Activated CD8-positive, alpha-beta memory T cell treated with anti-CD3 and anti-CD28 coated beads for 48 hours (primary cell): ENCODE measurements around the gene NPHS1.
A peak's percentile ranks its signal among the peaks of the same experiment; 100 is the strongest.
"Not testable (repeated sequence)": the region's sequence is repeated elsewhere in the genome, so short reads cannot be mapped to it uniquely, and the experiment has no call there.

Source experiments
- DNase-seq, 3 experiments: peaks; one replicate each; pipeline ENCODE4 v3.0.0-alpha.2; 2020; ENCODE audit warnings: low read depth in 2 of 3, low spot score in 2 of 3

NPHS1 gene

DNA sequence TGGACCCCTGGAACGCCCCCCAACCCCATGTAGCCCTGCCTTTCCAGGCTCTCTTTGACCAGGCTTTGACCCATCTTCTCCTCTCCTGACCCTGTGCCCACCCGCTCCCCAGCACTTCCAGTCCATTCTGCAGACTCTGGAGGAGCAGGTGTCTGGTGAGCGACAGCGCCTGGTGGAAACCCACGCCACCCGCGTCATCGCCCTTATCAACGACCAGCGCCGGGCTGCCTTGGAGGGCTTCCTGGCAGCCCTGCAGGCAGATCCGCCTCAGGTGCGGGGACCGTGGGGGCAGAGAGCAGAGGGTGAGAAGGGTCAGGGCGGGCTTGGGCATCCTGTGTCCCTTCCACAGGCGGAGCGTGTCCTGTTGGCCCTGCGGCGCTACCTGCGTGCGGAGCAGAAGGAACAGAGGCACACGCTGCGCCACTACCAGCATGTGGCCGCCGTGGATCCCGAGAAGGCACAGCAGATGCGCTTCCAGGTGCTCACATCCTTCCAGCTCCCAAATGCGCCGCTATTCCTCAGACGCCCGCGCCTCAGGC, 22.2 kb upstream of the NPHS1 start:
- DNase-seq = no peak

DNA sequence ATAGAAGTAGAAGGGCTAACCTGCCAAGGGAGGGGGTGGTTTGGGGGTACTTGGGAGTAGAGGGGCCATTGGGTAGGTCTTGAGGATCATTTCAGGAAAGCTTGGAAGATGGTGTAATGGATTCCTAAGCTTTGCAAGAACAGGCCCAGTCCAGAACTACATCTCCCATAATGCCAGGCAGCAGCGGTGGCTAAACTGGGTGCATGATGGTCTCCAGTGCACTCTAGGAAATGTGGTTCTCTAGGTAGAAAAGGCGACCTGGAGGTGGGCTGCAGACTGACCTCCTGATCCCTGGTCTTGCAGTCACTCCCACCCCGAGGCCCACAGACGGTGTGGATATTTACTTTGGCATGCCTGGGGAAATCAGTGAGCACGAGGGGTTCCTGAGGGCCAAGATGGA, 19.9 kb upstream of the NPHS1 start:
- DNase-seq = no peak

DNA sequence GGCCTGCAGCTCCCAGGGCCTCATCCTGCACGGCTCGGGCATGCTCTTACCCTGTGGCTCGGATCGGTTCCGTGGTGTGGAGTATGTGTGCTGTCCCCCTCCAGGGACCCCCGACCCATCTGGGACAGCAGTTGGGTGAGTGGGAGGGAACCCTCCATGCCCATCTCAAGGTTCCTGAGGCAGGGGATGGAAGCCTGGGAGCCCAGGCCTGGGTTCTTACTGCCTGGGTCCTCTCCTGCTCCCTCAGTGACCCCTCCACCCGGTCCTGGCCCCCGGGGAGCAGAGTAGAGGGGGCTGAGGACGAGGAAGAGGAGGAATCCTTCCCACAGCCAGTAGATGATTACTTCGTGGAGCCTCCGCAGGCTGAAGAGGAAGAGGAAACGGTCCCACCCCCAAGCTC, 19.3 kb upstream of the NPHS1 start:
- no peak for DNase-seq

DNA sequence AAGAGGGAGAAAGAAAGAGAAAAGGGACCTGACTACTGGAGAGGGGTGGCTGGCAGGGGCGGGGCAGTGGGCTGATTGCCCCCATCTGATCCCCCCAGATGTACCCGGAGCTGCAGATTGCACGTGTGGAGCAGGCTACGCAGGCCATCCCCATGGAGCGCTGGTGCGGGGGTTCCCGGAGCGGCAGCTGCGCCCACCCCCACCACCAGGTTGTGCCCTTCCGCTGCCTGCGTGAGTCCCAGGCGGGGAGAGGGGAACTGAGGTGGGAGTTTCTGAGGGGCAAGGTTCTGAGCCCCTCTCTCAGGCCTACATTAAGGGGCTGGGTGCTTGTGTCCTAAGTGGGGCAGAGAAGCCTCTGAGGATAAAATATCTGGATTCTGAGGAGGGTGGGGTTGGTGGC, 18.5 kb upstream of the NPHS1 start:
- no peak for DNase-seq

DNA sequence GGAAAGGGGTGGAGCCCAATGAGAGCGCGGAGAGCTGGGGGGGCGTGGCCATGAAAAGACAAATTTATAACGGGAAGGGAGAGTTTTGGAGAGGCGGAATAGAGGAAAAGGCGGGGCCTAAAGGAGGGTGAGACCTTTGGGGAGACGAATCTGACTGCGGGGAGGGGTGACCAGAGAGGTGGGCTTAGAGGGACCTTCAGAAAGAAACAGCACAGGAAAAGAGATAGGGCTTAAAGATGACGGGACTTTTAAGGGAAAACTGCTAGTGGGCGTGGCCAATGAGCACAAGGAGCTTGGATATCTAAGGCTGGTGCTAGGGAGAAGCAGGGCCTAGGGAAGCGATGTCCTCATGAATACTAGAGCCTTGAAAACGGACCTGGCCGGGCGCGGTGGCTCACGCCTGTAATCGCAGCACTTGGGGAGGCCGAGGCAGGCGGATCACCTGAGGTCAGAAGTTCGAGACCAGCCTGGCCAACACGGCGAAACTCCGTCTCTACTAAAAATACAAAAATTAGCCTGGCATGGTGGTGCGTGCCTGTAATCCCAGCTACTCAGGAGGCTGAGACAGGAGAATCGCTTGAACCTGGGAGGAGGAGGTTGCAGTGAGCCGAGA, 17.9 kb upstream of the NPHS1 start:
- DNase-seq = not testable (repeated sequence)

DNA sequence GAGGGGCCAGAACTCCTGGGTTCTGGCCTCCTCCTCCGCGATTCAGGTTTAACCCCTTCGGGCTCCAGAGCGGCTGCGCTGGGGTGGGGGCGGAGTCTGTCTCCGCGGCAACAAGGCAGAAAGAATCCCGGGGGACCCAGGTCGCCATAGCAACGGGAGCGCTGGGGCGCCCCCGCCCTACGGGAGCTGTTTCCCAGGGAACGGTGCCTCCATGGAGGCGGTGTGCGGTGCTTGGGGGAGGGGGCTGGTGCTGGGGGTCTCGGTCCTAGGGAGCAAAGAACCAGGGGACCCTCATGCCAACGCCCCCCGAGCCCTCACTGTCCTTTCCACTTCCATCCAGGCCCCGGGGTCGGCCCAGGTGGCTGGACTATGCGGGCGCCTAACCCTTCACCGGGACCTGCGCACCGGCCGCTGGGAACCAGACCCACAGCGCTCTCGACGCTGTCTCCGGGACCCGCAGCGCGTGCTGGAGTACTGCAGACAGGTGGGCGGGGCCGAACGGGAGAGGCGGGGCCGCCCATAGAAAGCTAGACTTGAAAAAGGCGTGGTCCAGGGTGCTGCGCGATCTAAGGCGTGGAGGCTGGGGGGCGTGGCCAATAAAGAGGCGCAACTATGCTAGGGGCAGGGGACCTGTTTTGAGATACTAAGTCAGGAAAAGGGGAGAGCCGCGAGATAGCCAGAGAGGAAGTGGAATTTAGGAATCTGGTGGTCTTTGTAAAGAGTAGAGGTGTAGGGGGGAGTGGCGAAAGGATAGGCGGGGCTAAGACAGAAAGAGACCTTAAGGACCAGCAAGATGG, 17.2 kb upstream of the NPHS1 start:
- DNase-seq = peak; percentile 54 to 70 (median 67)

DNA sequence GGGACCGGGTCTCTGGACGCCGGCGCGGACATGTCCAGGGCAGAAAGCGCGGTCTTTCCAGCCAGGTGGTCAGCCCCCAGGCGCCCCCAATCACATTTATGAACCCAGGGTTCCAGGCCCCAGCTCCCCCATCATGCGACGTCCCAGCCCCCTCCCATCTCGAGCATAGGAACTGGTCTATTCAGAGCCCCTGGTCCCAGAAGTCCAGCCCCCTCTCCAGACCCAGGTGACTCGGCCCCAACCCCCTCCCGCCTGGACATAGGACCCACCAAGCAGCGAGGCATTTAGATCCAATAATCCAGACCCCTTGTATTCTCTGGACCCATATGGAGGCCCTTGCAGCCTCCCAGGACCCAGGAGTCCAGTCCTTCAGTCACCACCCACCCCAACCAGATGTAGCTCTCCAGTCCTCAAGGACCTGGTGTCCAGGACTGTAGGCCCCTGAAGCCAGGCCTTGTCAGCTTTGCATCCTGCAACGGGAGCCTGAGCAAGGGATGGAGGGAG, 16.6 kb upstream of the NPHS1 start:
- DNase-seq = no peak

DNA sequence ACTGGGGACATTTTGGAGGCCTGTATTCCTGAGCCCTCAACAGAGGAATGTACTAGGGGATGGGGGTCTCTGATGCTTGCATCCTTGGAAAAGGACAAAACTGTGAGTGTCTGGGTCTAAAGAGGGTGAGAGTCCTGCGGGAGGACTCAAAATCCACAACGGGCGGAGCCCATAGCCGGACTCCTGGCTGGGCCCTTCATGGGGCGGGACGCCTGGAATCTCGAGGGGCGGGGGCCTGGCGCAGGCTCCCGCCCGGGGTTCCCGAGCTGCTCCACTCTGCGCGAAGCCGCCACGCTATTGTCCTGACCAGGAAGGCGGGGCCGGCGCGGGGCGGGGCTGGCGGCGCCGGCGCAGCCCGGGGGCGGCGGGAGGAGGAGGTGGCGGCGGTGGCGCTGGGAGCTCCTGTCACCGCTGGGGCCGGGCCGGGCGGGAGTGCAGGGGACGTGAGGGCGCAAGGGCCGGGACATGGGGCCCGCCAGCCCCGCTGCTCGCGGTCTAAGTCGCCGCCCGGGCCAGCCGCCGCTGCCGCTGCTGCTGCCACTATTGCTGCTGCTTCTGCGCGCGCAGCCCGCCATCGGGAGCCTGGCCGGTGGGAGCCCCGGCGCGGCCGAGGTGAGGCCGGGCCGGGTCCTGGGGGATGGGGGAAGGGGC, 16.0 kb upstream of the NPHS1 start, which contains the start of gene APLP1:
TSS of gene APLP1 (plus strand) at position 403 of the 651 bp plus-strand sequence. CDS start at position 466, 63 bp downstream.
- peak; percentile 30 to 54 (median 45) for DNase-seq

DNA sequence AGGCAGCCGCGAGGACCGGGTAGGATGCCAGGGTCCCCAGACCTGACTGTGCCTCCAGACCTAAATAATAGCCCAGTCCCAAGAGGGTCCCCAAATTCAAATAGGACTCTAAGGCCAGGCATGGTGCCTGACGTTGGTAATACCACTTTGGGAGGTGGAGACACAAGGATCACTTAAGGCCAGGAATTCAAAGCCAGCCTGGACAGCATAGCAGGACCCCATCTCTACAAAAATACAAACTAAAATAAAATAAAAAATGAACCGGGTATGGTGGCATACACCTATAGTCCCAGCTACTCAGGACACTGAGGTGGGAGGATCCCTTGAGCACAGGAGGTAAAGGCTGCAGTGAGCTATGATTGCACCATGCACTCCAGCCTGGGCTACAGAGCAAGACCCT, 10.7 kb upstream of the NPHS1 start:
- no peak for DNase-seq

DNA sequence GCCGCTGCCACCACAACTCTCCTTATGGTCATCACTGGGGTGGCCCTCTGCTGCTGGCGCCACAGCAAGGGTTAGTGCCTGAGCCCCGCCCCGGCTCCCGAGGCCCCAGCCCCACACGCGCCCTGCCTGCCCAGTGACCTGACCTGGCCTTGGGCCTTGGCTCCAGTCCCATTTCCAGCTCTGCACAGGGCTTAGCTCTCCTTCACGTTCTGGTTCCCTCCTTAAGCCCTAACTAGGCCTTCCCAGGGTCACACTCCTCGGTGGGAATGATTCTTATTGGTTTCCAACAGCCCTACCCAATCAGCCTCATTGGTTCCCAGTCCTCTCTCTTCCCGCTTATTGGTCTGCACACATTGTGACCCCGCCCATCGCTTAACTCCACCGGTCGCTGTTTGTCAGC, 10.2 kb upstream of the NPHS1 start:
- DNase-seq = no peak

DNA sequence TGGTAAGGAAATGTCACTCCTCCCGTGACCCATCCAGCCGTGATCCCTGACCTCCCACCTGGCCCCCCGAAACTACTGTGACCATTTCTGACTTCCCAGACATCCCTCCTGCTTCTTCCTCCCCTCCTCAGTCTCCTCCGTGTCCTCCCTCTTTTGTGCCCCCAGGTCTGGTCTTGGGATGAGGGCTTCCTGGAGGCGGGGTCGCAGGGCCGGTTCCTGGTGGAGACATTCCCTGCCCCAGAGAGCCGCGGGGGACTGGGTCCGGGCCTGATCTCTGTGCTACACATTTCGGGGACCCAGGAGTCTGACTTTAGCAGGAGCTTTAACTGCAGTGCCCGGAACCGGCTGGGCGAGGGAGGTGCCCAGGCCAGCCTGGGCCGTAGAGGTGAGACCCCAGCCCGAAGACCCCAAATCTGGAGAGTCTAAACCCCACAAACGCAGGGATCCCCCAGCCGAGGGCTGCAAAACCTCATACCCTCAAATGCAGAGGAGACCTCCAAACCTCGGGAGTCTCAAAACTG, 9.4 kb upstream of the NPHS1 start:
- no peak for DNase-seq

DNA sequence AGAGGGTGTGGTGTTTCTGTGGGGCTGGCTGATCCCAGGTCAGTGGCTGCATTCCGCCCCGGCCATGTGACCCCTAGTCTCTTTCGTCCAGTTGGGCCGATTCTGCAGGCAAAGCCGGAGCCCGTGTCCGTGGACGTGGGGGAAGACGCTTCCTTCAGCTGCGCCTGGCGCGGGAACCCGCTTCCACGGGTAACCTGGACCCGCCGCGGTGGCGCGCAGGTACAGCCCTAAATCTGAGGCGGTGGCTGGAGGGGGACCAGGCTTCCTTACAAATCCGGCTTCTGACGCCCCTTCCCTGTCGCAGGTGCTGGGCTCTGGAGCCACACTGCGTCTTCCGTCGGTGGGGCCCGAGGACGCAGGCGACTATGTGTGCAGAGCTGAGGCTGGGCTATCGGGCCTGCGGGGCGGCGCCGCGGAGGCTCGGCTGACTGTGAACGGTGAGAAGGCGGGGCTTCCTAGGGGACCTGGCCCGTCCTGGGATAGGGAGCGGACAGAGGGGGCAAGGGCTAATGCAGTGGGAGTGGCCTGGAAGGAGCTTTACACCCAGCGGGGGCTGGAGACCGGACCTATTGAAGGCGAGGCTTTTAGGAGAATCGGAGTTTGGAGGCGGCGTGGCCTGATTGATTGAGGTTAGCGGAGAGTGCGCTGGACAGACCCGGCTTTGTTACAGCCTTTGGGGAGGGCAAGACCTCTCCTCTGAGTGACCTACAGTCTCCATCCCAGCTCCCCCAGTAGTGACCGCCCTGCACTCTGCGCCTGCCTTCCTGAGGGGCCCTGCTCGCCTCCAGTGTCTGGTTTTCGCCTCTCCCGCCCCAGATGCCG, 8.7 kb upstream of the NPHS1 start:
- DNase-seq = no peak

DNA sequence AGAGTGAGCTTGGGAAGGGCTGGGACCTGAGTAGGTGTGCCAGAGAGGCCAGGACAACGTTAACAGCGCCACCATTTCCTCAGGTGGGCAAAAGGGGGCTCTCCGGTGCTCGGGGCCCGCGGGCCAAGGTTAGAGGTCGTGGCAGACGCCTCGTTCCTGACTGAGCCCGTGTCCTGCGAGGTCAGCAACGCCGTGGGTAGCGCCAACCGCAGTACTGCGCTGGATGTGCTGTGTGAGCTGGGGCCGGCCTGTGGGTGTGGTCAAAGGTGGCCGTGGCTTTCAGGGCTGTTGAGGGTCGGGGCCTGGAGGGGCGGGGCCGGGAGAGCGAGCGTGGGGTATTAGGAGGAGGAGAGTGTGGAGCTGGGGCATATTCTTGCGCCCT, 8.1 kb upstream of the NPHS1 start:
- DNase-seq = no peak

DNA sequence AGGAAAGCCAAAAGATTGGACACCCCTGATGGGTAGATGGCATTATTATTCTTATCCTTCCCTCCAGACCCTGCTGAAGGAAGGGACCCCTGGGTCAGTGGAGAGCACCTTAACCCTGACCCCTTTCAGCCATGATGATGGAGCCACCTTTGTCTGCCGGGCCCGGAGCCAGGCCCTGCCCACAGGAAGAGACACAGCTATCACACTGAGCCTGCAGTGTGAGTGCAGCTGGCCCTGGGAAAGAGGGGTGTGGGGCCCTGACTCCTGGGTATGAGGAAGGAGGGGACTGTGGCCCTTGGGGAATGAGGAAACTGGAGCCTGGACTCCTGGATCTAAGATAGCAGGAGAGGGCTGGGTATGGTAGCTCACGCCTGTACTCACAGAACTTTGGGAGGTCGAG, 7.1 kb upstream of the NPHS1 start:
- no peak for DNase-seq

DNA sequence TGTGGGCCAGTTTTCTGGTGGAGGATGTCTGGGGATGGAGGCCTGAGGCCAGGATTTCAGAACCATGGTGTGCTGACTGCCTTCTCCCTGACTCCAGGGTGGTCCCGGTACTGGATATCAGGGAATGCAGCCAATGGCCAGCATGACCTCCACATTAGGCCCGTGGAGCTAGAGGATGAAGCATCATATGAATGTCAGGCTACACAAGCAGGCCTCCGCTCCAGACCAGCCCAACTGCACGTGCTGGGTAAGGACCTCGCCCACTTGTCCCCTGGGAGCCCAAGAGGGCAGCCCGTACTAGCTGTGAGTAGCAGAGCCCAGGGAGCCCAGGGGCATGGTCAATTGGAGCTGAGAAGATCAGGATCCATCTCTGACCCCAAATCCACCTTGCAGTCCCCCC, 6.0 kb upstream of the NPHS1 start:
- no peak for DNase-seq

DNA sequence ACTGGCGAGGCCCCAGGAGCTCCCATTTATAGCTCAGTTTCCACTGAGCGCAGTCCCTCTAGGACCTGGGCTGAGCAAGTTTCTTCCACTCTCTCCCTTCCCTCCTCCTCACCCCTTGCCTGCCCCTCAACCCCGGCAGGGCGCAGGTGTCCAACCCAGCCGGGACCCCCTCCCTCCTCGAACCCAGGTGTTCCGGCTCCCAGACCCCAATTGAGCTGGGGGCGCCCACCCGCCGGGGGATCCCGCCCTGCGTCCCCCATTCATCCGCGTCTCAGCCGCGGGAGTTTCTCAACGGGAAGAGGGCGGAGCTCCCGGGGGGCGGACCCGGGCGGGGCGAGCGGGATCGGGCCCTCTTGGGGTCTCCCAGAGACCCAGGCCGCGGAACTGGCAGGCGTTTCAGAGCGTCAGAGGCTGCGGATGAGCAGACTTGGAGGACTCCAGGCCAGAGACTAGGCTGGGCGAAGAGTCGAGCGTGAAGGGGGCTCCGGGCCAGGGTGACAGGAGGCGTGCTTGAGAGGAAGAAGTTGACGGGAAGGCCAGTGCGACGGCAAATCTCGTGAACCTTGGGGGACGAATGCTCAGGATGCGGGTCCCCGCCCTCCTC, 4.3 kb upstream of the NPHS1 start, which contains the start of gene KIRREL2:
TSS of gene KIRREL2 (plus strand) at position 366 of the 604 bp plus-strand sequence. CDS start at position 575, 209 bp downstream.
- DNase-seq = no peak

DNA sequence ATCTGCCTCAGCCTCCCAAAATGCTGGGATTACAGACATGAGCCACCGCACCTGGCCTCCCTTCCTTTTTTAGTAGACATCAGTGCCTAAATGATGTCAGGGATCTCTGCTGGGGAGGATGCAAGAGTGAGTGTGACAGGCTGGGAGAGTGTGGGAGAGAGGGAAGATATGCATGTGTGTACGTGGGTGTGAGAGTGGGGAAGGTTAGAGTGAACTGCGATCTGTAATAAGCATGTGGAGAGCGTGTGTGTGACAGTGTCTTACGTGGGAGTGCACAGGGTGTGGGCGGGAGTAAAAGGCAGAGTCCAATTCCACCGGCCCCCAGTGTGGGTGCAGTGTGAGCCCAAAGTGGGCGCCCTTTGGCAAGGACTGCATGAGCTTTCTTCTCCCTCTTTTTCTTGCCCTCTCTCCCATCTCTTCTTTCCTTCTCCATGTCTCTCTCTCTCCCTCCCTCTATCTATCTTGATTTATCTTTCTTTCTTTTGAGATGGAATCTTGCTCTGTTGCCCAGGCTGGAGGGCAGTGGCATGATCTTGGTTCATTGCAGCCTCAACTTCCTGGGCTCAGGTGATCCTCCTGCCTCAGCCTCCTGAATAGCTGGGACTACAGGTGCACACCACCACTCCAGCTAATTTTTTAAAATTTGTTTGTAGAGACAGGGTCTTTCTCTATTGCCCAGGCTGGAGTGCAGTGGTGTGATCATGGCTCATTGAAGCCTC, 893 bp upstream of the NPHS1 start:
- no peak for DNase-seq

DNA sequence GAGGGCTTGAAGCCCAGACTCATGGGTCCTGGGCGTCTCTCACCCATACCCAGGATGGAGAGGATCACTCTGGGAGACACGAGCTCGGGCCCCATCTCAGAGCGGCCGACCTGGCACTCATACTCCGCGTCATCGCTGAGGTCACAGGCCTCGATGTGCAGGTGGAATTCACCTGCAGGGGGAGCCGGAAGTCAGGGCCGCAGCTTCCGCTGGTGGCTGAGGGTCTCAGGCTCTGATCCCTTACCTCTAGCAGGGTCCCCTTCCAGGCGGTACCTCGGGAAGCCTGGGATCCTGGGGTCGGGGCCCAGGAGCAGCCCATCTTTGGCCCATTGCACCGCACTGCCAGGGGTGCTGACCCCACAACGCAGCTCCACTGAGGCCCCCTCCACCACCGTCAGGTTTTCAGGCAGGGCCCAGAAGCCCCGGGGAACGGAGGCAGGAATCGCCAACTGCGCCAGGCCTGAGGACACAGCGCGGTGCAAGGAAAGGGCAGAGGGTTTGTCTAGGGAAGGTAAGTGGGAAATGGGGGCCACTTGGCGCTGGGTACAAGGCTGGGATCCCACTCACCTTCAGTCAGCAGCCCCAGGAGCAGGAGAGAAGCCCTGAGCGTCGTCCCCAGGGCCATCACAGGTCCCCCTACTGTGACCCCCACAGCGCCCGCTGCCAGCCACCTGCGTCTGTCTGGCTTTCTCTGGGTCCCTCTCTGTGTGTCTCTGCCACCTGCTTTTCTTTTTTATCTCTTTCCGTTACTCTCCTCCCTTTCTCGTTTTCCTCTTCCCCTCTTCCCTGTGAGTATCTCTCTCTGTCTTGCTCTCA, 883 bp downstream of the NPHS1 start:
- DNase-seq = no peak
